HG03460 (cell line): ENCODE results near the gene TCF7L1.
"Not testable (repeated sequence)": the region's sequence is repeated elsewhere in the genome, so short reads cannot be mapped to it uniquely, and the experiment has no call there.

ENCODE experiments used
- ATAC-seq: cut with Tn5 transposase; IDR thresholded peaks from one replicate; pipeline ENCODE4 v1.9.1; 2021; ENCODE audit not compliant: unreplicated experiment

TCF7L1 gene

GRCh38 chr2:85319796-85320195 lies 186.6 kb downstream of the TCF7L1 start:
- no peak for ATAC-seq

- ATAC-seq: no peak
Observed at GRCh38 chr2:85323351-85323987, 190.3 kb downstream of the TCF7L1 start.

DNA sequence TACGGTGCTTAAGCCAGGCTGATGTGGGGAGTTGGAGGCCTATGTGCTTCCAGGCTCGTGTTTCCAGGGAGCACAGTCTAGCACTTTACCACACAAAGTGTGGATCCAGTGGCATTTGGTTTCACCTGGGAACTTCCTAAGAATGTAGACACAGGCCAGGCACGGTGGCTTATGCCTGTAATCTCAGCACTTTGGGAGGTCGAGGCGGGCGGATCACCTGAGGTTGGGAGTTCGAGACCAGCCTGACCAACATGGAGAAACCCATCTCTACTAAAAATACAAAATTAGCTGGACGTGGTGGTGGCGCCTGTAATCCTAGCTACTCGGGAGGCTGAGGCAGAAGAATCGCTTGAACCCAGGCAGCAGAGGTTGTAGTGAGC lies 190.8 kb downstream of the TCF7L1 start:
- ATAC-seq: not testable (repeated sequence)

DNA sequence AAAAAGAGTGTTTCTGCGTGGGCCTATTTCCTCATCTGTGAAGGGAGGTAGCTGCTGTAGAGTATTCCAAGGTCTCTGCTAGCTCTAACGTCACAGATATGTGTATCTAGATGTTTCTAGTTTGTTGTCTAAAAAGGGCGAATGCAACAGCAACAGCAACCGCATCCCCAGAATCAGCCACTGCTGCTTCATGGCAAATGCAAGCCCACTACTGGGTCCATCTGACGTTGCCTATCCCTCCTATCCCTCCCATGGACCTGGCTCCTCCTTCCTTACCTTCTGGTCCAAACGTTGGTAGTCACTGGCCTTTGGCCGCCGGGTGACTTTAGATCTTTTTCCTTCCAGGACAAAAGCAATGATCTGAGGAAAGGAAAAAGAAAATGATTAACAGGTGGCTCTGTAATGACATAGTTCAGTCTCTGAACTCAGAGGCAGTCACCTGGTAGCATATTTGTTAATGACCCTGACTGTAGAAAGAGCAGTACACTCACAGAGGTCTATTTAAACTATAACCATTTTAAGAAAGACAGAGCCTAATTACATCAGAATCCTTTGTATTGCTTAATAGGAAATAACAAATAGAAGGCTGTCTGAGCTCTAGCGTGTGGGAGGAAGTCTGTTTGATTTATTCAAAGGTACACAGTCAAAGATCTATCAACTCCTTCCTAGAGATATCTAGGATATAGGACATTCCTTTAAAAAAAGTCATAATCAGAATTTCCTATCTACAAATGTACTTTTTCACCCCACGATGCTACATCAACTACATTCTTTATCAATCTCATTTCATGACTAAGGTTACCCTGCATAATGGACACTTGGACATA lies 191.7 kb downstream of the TCF7L1 start:
- ATAC-seq: no peak

DNA sequence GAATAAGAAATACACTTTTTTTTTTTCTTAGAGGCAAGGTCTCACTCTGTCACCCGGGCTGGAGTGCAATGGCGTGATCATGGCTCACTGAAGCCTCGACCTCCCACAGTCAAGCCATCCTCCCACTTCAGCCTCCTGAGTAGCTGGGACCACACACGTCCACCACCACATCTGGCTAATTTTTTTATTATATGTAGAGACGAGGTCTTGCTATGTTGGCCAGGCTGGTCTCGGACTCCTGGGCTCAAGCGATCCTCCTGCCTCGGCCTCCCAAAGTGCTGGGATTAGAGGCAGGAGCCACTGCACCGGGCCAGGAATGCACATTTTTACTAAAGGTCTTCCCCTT lies 192.2 kb downstream of the TCF7L1 start:
- ATAC-seq: no peak

DNA sequence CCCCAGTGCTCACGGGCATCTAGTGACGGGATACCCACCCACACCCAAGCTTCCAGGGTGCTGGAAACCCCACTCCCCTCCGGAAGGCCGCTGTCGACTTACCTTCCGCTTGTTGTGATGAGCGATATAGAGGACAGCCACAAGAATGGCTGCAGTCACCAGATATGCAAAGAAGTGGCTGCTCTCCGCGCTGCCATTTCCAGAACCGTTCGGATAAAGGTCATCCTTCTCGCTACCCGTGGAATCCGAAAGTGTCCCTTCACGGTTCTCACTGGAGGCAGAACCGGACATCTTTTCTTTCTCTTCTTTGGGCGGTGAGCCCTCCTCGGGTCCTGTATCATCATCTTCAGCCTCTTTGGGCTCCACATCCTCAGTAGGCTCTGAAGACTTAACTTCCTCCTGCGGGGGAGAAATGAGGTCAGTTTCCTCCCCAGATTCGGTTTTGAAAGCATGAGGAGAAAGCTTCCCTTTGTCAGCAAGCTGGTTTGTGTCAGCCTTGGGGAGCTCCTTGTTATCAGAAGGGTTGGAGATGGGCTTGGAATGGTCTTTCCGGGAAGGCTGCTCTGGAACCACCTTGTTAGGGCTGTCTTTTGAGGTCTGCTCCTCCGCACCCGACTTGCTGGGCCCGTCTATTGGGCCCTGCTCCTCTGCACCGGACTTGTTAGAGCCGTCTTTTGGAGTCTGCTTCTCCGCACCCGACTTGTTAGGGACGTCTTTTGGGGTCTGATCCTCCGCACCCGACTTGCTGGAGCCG lies 193.4 kb downstream of the TCF7L1 start:
- peak; percentile 26 for ATAC-seq

- peak; percentile 33 for ATAC-seq
Observed at GRCh38 chr2:85327160-85327821, 194.1 kb downstream of the TCF7L1 start.

- ATAC-seq: peak; percentile 90
Observed at GRCh38 chr2:85327822-85328617, 194.8 kb downstream of the TCF7L1 start, which contains the start of gene TGOLN2. TGOLN2 (minus strand) TSS chr2:85327989; CDS start chr2:85327962, 27 bp downstream.

- no peak for ATAC-seq
Observed at GRCh38 chr2:85329181-85329651, 196.0 kb downstream of the TCF7L1 start.

DNA sequence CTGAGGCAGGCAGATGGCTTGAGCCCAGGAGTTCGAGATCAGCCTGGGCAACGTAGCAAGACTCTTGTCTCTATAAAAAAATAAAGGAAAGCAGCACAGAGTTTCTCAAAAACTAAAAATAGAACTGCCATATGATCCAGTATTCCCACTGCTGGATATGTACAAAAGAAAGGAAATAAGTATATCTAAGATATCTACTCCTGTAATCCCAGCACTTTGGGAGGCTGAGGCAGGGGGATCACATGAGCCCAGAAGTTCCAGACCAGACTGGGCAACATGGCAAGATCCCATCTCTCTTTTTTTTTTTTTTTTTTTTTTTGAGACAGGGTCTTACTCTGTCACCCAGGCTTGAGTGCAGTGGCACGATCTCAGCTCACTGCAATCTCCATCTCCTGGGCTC lies 196.5 kb downstream of the TCF7L1 start:
- not testable (repeated sequence) for ATAC-seq

DNA sequence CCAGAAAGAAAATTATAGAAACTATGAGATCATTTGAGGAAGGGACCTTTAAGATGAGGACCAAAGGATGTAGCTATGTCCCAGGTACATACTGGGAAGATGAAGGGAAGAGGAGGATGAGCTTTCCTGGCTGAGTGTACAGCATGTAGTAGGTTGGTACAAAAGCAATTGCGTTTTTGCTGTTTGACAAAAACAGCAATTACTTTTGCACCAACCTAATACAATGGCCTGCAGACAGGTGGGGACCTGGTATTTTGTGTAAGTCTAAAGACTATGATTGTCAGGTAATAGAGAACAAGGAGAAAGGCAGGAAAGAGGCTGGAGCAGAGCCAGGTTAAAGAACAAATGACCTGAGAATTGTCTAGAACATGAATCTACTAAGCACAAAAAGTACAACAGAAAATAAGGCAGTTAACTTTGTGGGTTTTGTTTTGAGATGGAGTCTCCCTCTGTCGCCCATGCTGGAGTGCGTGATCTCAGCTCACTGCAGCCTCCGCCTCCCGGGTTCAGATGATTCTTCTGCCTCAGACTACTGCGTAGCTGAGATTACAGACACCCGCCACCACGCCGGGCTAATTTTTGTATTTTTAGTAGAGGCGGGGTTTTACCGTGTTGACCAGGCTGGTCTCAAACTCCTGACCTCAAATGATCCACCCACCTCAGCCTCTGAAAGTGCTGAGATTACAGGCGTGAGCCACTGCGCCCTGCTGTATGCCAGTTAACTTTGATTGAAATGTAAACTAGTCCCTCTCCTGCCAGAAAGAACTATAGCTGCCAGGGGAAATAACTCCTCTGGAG lies 197.8 kb downstream of the TCF7L1 start:
- no peak for ATAC-seq

DNA sequence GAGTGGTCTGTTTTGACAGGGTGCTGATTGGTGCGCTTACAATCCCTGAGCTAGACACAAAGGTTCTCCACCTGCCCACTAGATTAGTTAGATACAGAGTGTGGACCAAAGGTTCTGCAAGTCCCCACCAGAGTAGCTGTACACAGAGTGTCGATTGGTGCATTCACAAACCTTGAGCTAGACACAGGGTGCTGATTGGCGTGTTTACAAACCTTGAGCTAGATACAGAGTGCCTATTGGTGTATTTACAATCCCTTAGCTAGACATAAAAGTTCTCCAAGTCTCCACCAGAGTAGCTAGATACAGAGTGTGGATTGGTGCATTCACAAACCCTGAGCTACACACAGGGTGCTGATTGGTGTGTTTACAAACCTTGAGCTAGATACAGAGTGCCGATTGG lies 200.7 kb downstream of the TCF7L1 start:
- ATAC-seq: not testable (repeated sequence)

GRCh38 chr2:85334928-85335327 lies 201.7 kb downstream of the TCF7L1 start:
- ATAC-seq: no peak

DNA sequence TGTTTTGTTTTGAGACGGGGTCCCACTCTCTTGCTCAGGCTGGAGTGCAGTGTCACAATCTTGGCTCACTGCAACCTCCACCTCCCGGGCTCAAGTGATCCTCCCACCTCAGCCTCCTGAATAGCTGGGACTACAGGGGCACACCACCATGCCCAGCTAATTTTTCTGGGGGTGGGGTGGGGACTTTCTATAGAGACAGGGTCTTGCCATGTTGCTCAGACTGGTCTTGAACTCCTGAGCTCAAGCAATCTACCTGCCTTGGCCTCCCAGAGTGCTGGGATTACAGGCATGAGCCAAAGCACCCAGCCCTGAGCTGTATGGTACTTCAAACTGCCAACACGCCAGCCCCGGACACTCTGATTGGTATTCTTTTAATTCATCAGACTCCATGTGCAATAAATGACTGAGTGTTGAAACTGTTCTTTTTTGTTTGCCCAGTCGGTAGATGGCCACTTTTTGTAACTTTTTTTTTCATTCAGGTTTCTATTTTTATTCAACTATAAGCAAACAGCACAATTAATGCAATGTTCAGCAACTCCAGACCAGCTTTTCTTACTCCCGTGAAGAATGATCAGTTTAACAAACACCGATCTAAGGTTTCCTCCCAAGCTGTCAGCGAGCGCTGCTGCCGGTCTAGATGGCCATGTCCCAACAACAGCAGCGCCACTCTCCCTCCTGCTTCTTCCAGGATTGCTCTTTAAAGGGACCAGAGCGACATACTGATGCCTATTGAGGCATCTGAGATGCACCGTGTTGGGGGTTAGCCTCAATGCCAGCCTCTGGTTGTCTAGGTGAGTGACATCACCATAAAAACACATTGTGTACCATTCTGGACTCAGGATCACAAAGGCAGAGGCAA lies 207.1 kb downstream of the TCF7L1 start:
- no peak for ATAC-seq

DNA sequence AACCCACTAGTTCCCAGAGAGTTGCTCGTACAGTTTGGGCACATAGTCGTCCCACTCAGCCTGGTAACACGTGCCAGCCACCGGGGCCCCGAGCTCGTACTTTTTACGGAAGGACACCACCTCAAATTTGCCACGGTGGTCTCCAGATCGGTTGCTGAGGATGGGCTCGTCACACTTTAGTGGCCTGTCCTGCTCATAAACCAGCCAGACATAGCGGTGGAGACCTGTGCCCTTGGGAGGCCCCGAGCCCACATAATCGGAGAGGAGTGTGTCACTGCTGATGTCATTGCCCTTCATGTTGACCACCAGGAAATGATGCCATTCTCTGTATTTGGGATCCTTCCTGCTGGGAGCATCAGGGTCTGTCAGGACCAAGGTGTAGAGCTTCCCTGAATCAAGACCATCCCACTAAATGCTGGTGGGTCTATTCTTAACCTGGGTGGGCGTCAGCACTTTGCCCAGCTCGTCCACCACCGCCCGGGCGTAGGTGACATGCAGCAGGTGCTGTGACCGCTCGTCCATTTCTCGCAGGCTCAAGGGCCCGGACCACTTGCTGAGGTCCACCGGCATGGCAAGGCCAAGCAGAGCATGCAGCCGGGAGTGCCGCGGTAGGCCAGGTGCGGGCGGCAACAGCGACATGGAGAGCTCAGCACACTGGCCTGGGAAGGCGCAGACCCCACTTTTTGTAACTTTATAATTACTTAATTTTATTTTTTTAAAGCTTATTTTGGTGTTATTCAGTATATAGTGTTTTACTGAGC lies 208.3 kb downstream of the TCF7L1 start:
- no peak for ATAC-seq

GRCh38 chr2:85342156-85342555 lies 209.0 kb downstream of the TCF7L1 start:
- no peak for ATAC-seq

DNA sequence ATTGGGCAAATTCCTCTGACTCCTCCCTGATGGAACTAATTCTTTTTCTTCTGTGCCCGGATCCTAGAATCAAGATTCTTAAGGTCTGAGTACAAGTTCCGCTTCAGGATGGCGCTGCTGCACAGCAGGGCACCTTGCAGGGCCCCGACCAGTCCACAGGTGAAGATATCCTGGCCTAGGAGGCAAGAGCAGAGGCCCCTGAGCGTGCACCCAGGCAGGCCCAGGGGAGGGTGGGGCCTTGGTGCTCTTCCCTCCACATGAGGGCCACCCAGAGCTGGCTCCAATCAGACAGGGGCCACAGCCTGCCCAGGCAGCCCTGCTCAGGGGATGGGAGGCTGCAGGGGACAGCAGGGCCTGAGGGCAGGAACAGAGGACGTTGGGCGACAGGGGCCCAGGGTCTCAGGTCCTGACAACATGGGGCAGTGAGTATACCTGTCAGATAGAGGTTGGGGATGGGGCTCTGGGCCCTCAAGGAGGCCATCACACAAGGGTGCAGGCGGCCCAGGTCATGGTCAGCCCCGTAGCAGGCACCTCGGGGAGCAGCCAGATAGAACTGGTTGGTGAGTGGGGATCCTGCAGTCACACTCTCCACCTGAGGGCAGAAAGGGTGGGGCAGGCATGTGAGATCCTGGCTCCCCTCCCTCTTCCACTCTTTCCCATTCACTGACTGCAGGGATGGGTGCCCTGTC lies 210.2 kb downstream of the TCF7L1 start:
- not testable (repeated sequence) for ATAC-seq
